GM21515 (cell line): Measurements from ENCODE around the gene TTC39C.
"Not testable (repeated sequence)": the region's sequence is repeated elsewhere in the genome, so short reads cannot be mapped to it uniquely, and the experiment has no call there.

Experiments used
- ATAC-seq: cut with Tn5 transposase; IDR thresholded peaks from one replicate; pipeline ENCODE4 v1.9.1; 2021; ENCODE audit not compliant: unreplicated experiment

TTC39C gene

DNA sequence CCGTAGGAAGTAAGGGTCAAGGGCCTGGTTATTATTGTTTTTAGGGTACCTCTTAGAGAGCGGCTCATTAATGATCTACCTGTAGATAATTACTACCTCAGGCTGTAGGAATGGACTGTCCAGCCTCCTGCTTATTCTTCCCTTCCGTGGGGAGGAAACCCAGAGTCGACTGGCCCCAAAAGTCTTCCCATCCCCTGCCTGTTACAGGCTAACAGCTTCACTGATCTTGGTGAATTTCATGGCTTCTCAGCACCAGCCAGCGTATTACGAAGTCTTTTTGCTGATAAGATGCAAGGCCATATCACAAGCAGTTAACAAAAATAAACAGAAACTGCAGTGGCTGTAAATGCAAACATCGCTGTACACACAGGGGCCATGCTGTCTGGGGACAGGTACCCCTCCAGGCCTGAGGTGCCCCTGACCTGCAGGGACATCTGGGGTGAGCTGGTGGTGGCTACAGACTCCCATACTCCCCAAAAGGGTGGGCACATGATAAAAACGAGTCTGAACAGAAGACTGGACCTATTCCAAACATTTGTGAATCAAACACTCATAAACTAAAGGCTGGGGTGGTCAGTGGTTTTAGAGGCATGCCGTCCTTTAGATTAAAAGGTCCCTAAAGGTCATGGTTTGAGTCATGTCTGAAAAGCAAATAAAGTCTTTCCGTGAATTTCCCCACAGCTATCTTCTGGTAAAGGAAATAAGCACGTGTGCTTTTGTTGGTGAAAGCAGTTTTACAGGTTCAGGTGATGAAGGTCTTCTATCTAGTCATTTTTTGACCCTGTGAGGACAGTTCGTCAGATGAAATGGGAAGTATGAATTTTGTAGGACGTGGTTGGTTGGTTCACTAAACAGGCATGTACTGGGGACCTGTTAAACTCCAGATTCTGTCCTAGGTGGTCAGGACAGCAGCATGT lies 36.7 kb downstream of the TTC39C start:
- no peak for ATAC-seq

DNA sequence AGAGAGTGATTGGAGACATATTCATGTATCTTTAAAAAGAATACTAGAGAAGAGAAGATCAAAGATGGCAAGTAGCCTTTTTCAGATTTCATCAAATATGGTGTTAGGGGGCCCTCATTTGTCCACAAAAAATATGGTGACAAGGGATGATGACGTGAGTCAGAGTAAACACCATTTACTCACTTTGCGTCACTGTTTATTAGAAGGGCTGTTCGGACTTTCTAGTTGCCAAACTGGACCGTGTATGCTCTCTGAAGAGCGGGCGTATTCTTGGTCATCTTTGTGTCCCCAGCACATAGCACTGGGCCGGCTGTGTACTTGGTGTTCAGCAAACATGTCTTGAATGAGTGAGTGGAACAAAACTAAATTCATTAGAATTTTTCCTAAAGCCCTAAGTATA lies 37.5 kb downstream of the TTC39C start:
- ATAC-seq, result no peak

DNA sequence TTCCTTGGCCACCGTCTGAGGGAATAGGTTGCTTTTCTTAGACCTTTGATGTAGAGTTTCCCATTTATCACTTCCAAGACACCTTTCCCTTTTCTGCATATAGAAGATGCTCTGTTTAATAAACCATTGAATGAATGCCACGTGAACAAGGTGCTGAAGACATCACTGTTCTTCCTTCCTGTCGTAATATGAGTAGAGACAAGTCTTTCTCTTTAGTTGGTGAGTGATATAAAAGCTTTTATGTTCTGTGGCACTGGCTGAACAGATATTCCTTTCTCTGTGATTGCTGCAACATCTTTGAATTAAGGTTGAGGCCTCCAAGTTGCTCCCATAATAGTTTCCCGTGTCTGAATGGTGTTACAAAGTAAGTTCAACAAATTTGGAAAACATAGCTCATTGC lies 38.7 kb downstream of the TTC39C start:
- no peak for ATAC-seq

DNA sequence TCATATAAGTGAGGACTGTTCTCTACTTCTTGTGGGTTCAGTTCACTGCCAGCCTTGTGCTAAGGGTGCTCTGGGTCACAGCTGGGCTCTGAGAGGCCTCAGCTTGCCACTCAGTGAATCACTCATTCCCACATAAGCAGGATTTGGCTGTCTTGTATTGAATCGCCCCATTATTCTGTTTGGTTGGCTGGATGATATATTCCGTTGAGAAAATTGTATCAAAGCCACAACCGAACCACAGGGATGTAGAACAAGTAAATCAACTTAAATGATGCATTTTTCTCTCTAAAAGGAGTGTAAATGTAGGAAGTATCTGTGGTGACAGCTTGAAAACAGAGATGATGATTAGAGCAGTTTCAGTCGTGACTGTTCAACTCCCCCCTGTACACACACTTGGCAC lies 39.6 kb downstream of the TTC39C start:
- no peak for ATAC-seq

DNA sequence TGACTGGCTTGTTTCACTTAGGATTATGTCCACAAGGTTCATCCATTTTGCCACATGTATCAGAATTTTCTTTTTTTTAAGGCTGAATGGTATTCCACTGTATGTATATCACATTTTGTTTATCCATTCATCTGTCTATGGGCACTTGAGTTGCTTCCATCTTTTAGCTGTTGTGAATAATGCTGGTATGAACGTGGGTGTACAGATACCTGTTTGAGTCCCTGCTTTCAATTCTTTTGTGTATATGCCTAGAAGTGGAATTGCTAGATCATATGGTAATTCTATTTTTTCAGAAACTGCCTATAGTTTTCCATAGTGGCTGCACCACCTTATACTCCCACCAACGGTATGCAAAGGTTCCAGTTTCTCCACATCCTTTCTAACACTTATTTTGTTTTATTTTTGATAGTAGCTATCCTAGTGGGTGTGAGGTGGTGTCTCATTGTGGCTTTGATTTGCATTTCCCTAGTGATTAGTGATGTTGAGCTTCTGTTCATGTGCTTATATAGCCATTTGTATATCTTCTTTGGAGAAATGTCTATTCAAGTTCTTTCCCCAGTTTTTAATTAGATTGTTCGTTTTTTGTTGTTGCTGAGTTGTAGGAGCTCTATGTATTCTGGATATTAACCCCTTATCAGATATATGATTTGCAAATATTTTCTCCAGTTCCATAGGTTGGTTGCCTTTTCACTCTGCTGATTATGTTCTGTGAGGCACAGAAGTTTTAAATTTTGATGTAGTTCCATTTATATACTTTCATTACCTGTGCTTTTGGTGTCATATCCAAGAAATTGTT lies 40.7 kb downstream of the TTC39C start:
- ATAC-seq, result peak; percentile 48

DNA sequence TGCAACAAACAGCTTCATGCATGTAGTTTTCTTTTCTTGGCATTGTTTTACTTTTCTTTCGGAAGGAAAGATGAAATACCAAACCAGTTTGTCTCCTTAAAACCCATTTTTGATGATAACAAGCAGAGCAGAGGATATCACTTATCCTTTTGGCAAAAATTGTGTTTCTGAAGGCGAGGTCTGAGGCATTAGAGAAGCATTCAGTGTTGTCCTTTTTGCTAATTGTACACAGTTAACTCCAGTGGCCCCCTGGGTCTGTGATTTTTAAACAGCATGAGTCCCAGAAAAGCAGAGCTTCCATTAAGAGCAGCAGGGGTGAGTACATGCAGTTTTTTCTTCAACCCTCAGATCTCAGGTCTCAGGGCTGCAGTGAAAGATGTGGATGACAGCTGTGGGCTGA lies 41.3 kb downstream of the TTC39C start:
- no peak for ATAC-seq

DNA sequence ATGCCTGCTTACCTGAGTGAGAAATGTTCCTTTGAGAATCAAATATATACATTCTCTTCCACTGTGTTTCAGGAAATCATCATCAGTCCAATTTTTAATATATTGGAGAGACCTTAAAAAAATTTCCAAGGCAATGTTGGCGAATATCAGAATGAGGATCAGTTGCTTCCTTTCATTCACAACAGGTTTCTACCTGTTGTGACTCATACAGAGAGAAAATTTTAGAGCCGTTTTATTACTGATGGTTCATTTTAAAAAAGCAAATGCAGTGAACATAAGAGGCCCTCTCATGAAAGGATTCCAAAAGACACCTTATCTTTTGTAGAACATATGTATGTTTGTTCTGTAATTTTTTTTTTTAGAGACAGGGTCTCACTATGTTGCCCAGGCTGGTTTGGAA lies 42.0 kb downstream of the TTC39C start:
- ATAC-seq, result no peak

DNA sequence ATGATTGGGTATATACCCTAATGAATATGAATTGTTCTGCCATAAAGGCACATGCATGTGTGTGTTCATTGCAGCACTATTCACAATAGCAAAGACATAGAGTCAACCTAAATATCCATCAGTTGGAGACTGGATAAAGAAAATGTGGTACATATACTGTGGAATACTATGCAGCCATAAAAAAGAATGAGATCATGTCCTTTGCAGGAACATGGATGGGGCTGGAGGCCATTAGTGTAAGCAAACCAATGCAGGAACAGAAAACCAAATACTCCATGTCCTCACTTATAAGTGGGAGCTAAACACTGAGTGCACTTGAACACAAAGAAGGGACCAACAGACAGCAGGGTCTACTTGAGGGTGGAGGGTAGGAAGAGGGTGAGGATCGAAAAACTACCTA lies 43.2 kb downstream of the TTC39C start:
- ATAC-seq, result no peak

DNA sequence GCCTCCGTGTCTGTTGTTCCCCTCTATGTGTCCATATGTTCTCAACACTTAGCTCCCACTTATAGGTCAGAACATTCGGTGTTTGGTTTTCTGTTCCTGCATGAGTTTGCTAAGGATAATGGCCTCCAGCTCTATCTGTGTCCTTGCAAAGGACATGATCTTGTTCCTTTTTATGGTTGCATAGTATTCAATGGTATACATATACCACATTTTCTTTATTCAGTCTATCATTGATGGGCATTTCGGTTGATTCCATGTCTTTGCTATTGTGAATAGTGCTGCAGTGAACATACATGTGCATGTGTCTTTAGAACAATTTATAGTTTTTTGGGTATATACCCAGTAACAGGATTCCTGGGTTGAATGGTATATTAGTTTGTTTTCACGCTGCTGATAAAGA lies 44.8 kb downstream of the TTC39C start:
- not testable (repeated sequence) for ATAC-seq

DNA sequence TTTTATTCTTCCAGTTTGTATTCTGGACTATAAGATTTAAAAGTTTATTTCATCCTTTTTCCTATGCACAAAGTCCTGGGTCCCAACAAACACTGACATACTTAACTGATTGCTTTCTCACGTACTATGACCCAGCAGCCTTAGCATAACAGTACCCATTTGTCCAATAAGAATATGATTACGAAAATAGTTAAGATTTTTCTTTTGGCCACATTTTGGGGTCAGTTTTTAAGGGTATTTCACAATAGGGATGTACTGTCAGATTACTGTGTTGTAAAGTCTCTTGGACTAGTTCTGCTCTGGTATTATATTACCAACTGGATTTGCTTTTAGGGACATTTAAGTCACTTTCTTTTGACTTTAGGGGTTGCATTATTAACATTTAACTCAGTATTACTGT lies 46.1 kb downstream of the TTC39C start:
- ATAC-seq, result no peak

DNA sequence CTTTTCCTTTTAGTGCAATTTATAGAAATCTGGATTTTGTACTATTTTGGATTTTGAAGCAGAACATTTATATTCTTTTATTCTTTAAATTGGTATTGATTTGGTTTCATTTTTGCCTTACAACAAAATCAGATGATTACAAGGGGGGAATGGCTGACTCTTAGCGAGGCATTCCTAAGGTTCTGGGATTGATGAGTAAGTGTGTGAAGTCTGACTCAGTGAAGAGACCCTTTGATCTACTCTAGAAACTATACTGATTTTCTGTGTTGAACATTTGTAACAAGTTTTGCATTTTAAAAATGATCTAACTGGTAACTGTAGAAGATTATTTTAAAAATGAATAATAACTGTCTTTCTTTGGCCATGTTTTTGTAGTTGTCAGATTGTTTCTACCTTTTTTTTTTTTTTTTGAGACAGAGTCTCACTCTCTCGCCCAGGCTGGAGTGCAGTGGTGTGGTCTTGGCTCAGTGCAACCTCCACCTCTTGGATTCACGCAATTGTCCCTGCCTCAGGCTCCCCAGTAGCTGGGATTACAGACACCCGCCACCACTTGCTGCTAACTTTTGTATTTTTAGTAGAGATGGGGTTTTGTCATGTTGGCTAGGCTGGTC lies 48.7 kb downstream of the TTC39C start:
- ATAC-seq, result no peak

DNA sequence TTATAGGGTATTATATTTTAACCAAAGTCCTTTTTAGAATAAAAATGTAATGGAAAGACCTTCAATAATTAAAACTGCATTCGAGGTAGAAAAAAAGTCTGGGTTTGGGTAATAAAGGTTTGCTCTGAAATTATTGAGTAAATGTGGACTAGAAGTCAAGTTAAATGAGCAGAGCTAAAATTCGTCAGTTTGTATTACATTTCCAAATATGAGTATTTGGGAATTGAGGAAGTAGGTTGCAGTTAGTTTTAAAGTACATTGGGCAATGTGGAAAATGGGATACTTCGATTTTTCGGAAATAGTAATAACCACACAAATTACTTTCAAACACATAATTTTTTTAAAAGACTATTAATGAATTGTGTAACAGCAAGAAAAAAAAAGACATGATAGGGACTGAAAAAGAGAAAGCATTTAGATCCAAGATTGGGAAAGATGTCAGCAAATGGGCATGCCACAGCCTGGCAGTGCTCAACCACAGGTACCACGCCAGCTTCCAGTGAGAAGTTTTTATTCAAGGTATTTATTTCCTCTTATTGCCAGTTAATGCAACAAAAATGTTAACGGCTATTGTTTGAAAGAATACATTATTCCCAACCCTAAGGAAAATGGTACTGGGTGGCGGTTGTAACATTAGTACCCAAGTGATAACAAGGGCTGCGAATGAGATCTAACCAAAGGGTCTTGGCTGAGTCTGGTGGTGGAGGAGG lies 50.0 kb downstream of the TTC39C start:
- no peak for ATAC-seq

DNA sequence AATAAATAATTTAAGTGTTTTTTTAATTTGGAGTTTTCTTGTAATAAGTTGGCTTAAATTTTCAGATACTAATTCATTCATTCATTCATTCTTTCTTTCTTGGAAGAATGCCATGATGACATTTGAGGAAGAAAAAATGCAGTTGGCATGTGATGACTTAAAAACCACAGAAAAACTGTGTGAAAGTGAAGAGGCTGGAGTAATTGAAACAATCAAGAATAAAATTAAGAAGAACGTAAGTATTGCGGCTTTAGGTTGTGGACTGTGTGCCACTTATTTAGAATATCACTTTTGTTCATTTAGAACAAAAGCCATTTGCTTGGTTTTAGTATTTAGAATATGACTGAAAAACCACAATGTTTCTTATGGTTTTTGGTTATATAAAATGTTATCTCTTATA lies 51.4 kb downstream of the TTC39C start:
- no peak for ATAC-seq

DNA sequence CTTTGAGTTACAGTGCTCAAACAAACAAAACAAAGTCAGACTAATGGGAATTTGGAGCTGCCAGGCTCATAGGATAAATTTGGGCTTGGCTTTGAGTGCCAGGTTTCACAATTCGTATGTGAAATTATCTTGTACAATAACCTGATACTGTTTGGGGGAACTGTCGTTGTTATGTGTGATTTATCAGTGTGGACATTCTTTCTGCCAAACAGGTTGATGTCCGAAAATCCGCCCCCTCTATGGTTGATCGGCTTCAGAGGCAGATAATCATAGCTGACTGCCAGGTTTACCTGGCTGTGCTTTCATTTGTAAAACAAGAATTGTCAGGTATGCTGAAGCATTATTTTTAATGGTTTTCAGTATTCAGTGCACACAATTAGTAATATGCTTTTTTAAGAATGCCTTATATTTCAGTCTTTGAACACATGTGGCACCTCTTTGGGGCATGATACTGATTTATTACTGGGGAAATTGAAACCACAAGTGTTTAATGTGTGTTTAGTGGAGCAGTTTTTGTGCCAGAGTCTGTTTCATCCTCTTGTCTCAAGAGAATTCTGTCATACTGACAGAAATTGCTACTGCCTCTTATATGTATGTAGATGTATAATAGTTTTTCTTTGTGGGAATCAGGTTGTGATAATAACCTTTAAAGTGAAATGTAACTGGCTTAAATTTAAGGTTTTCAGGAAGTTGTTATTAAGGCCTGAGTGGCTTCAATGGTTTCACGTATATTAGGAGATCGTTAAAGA lies 54.6 kb downstream of the TTC39C start:
- no peak for ATAC-seq

DNA sequence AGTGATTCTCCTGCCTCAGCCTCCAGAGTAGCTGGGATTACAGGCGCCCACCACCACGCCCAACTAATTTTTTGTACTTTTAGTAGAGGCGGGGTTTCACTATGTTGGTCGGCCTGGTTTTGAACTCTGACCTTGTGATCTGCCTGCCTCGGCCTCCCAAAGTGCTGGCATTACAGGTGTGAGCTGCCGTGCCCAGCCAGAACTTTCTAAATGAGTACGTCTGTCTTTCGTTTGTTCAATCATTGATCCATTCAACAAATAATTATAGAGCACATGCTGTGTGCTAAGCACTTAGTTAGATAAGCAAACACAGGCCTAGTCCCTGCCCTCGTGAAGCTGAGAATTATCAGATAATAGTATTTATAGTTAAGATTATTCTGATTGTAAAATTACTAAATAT lies 56.5 kb downstream of the TTC39C start:
- no peak for ATAC-seq

DNA sequence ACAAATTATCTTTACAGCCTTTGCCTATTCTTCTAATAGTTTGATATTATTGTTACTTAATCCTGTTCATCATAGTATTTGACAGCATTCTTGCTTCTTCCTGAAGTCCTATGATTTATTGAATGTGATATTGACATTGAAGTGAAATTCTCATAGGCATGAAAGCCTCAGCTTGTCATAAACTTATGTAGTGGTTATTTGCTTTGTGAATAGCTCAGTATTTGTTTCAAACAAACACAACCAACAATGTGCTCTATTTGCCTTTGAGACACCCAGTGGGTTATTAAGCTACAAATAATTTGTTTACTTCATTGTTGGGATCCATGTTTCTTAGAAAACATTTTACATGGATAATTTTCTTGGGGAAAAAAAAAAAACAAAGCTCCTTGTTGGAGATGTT lies 57.2 kb downstream of the TTC39C start:
- ATAC-seq, result no peak

DNA sequence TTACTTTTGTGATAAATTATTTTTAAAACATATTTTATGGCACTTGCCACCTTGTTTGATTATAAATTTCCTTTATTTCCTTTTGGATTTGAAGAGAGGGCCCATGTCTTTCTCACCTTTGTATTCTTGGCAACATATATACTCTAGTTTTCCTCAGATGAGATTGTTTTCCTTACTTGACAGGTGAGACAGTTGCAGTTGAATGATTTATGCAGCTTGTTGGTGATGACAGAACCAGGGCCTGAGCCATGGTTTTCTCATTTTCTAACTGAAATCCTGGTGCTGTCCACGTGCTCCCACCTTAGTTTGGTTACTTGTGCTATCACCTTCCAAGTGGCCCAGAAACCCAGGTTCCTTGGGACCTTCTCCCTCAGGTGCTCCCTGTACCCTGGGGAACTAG lies 58.2 kb downstream of the TTC39C start:
- no peak for ATAC-seq

DNA sequence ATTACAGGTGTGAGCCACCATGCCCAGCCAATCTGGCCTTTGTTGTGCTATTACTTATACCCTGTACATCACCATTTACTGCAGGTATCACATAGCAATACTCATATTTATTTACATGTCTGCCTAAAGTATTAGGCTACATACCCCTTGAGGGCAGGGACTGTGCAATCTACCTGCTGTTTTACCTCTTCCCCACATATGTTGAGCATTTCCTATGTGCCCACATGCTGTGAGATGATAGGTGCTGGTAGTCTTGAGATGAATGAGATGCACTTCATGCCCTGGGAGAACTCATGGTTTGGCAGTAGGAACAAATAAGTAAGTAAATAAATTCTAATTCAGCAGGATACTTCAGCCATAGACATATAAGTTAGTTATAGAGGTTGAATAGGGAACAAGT lies 59.2 kb downstream of the TTC39C start:
- no peak for ATAC-seq

DNA sequence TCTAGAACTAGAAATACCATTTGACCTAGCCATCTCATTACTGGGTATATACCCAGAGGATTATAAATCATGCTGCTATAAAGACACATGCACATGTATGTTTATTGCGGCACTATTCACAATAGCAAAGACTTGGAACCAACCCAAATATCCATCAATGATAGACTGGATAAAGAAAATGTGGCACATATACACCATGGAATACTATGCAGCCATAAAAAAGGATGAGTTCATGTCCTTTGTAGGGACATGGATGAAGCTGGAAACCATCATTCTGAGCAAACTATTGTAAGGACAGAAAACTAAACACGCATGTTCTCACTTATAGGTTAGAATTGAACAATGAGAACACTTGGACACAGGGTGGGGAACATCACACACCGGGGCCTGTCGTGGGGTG lies 60.2 kb downstream of the TTC39C start:
- not testable (repeated sequence) for ATAC-seq

DNA sequence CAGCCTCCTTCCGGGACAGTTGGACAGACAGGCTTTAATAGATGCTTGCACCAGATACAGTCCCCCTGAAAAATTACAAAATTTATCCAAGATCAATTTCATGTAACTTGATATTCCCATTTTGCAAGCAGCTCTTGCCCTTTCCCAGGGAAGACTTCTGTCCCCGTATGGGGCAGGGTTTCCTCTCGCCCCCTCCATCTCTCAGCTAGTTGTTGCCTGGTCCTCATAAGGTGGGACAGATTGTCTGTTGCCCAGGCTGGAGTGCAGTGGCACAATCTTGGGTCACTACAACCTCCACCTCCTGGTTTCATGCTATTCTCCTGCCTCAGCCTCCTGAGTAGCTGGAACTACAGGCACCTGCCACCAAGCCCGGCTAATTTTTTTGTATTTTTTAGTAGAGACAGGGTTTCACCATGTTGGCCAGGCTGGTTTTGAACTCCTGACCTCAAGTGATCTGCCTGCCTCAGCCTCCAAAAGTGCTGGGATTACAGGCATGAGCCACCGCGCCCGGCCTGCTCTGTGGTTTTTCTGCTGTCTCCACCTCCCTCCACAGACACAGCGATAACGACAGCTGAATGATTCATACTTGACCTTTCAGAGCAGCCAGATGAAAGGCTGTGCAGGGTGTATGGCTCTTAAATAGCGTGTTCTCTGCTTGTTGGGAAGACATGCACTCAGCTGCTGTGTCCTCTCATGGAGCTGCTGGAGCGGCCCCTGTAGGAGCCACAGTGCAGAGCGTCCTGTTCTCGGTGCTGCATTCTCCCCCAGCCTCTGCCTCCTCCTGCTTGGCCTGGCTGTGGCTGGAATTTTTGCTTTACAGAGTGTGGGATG lies 61.4 kb downstream of the TTC39C start:
- no peak for ATAC-seq
